Neuronal stem cell (in vitro differentiated cells): Measurements from ENCODE around the gene PLXNA4.
A peak's percentile ranks its signal among the peaks of the same experiment; 100 is the strongest.

Source experiments
- DNase-seq: peaks from one replicate; pipeline ENCODE4 v3.0.0-alpha.2; 2013; ENCODE audit warnings: low spot score
- H2AFZ ChIP-seq: one replicate; pipeline ENCODE4 v1.6.1; 2013; ENCODE audit warnings: mild to moderate bottlenecking, low read length, inconsistent platforms
- H2AK5ac ChIP-seq: 2 replicates; pipeline ENCODE4 v1.6.1; 2013; ENCODE audit warnings: low read depth, mild to moderate bottlenecking, inconsistent platforms, low read length, moderate library complexity, mixed read lengths
- H2BK120ac ChIP-seq: 2 replicates; pipeline ENCODE4 v1.6.1; 2013; ENCODE audit warnings: low read depth, mild to moderate bottlenecking, inconsistent platforms, low read length, moderate library complexity, mixed read lengths
- H2BK12ac ChIP-seq: one replicate; pipeline ENCODE4 v1.6.1; 2013; ENCODE audit warnings: low read length, inconsistent platforms
- H2BK15ac ChIP-seq: 2 replicates; pipeline ENCODE4 v1.6.1; 2013; ENCODE audit warnings: mild to moderate bottlenecking, low read length, inconsistent platforms, mixed read lengths
- H2BK5ac ChIP-seq: one replicate; pipeline ENCODE4 v1.6.1; 2013; ENCODE audit warnings: inconsistent platforms, mild to moderate bottlenecking, low read length, moderate library complexity
- H3K14ac ChIP-seq: one replicate; pipeline ENCODE4 v1.6.1; 2013; ENCODE audit warnings: low read length, inconsistent platforms
- H3K18ac ChIP-seq: 2 replicates; pipeline ENCODE4 v1.6.1; 2013; ENCODE audit warnings: low read length, inconsistent platforms
- H3K23ac ChIP-seq: 2 replicates; pipeline ENCODE4 v1.6.1; 2013; ENCODE audit warnings: low read depth, mild to moderate bottlenecking, mixed read lengths, low read length, inconsistent platforms; ENCODE audit not compliant: poor library complexity
- H3K27ac ChIP-seq: replicated peaks from 3 replicates; pipeline ENCODE4 v1.5.1; 2013; ENCODE audit warnings: low read length, inconsistent platforms
- H3K27me3 ChIP-seq, 3 experiments: 2 replicates each; pipeline ENCODE4 v1.6.1; 2013; ENCODE audit warnings: low read length in 3 of 3, mild to moderate bottlenecking in 2 of 3, inconsistent platforms in 1 of 3, low read depth in 1 of 3, mixed read lengths in 1 of 3, moderate library complexity in 1 of 3; ENCODE audit not compliant: control insufficient read depth in 3 of 3, insufficient read depth in 3 of 3
- H3K36me3 ChIP-seq, 2 donors: replicated peaks in 1 of 2; 2 replicates each; pipeline ENCODE4 v1.6.1; 2013; ENCODE audit warnings: low read length in 2 of 2; ENCODE audit not compliant: control insufficient read depth in 2 of 2, insufficient read depth in 2 of 2
- H3K4ac ChIP-seq: 2 replicates; pipeline ENCODE4 v1.6.1; 2013; ENCODE audit warnings: inconsistent platforms, mild to moderate bottlenecking, low read length, moderate library complexity
- H3K4me1 ChIP-seq, 2 donors: 1 replicate in 1 of 2; 2 replicates in 1 of 2; pipeline ENCODE4 v1.6.1; 2013; ENCODE audit warnings: low read length in 2 of 2, low read depth in 1 of 2; ENCODE audit not compliant: control insufficient read depth in 2 of 2, insufficient read depth in 1 of 2
- H3K4me2 ChIP-seq: one replicate; pipeline ENCODE4 v1.6.1; 2013; ENCODE audit warnings: mild to moderate bottlenecking, low read length, inconsistent platforms; ENCODE audit not compliant: insufficient read depth, poor library complexity, severe bottlenecking
- H3K4me3 ChIP-seq, 2 donors: 2 replicates each; pipeline ENCODE4 v1.5.1; 2013; ENCODE audit warnings: low read length in 2 of 2, mild to moderate bottlenecking in 2 of 2, inconsistent platforms in 1 of 2, moderate library complexity in 1 of 2
- H3K79me1 ChIP-seq: one replicate; pipeline ENCODE4 v1.6.1; 2013; ENCODE audit warnings: low read depth, mild to moderate bottlenecking, inconsistent platforms, low read length, moderate library complexity
- H3K9ac ChIP-seq: one replicate; pipeline ENCODE4 v1.6.1; 2013; ENCODE audit warnings: mild to moderate bottlenecking, low read depth, low read length, inconsistent platforms; ENCODE audit not compliant: poor library complexity
- H3K9me3 ChIP-seq, 2 donors: replicated peaks in 1 of 2; 2 replicates each; pipeline versions ENCODE3 to v1.6.1; 2013; ENCODE audit warnings: low read length in 2 of 2, mild to moderate bottlenecking in 2 of 2, inconsistent platforms in 1 of 2, low read depth in 1 of 2, mixed read lengths in 1 of 2, moderate library complexity in 1 of 2; ENCODE audit not compliant: control insufficient read depth in 2 of 2, insufficient read depth in 1 of 2
- H4K8ac ChIP-seq: one replicate; pipeline ENCODE4 v1.6.1; 2013; ENCODE audit warnings: low read depth, mild to moderate bottlenecking, inconsistent platforms, low read length, moderate library complexity
- H4K91ac ChIP-seq: one replicate; pipeline ENCODE4 v1.6.1; 2013; ENCODE audit warnings: low read length, low read depth, mild to moderate bottlenecking, inconsistent platforms; ENCODE audit not compliant: poor library complexity
- WGBS, 2 donors: extraction: QIAGEN DNeasy Blood & Tissue Kit; methylation state at CpG; one replicate each; pipeline ENCODE4 v1.1.7; 2013; ENCODE audit warnings: missing lambda C conversion rate in 2 of 2, mixed read lengths in 1 of 2; ENCODE audit not compliant: insufficient read length in 2 of 2, insufficient replicate concordance in 1 of 2; ENCODE audit errors: extremely low coverage in 2 of 2; 5-methylcytosine and 5-hydroxymethylcytosine counted together

PLXNA4 gene

GRCh38 chr7:132258231-132258630 lies 318.0 kb downstream of the PLXNA4 start:
- no peak overlapping the region for H3K27ac ChIP-seq
- no peak overlapping the region for H2BK15ac ChIP-seq
- no peak overlapping the region for H3K14ac ChIP-seq
- no peaks in the 10 kb centered on the region for H3K9me3 ChIP-seq
- no peaks in the 10 kb centered on the region for H3K4me1 ChIP-seq
- no peak overlapping the region for H3K4ac ChIP-seq
- H3K4me2 ChIP-seq = no peak overlapping the region
- no peak overlapping the region for H2AK5ac ChIP-seq
- H2BK120ac ChIP-seq = no peak overlapping the region
- H2BK5ac ChIP-seq = no peak overlapping the region
- no peak overlapping the region for H2BK12ac ChIP-seq
- H3K18ac ChIP-seq = no peak overlapping the region
- WGBS, 2 donors = no CpG with 5 or more reads among the region's 7 CpGs
- no peak overlapping the region for H4K91ac ChIP-seq
- H4K8ac ChIP-seq = no peak overlapping the region
- H3K27me3 ChIP-seq = no peaks in the 10 kb centered on the region
- no peak for DNase-seq
- H3K23ac ChIP-seq = no peak overlapping the region
- no peak overlapping the region for H2AFZ ChIP-seq
- no peak overlapping the region for H3K9ac ChIP-seq
- no peaks in the 10 kb centered on the region for H3K79me1 ChIP-seq
- H3K36me3 ChIP-seq = no peaks in the 10 kb centered on the region
- no peak overlapping the region for H3K4me3 ChIP-seq

- H2BK5ac ChIP-seq = no peak overlapping the region
- no peak overlapping the region for H3K14ac ChIP-seq
- H4K8ac ChIP-seq = no peak overlapping the region
- H2AFZ ChIP-seq = no peak overlapping the region
- no peaks in the 10 kb centered on the region for H3K36me3 ChIP-seq
- no peaks in the 10 kb centered on the region for H3K79me1 ChIP-seq
- no peak overlapping the region for H3K23ac ChIP-seq
- no peaks in the 10 kb centered on the region for H3K9me3 ChIP-seq
- no peak overlapping the region for H3K4me3 ChIP-seq
- H4K91ac ChIP-seq = no peak overlapping the region
- no peak overlapping the region for H3K18ac ChIP-seq
- H2AK5ac ChIP-seq = no peak overlapping the region
- no peak overlapping the region for H2BK15ac ChIP-seq
- H3K27me3 ChIP-seq = no peaks in the 10 kb centered on the region
- no peak overlapping the region for H2BK12ac ChIP-seq
- H3K4me1 ChIP-seq = no peaks in the 10 kb centered on the region
- no peak overlapping the region for H3K4me2 ChIP-seq
- H3K9ac ChIP-seq = no peak overlapping the region
- H3K4ac ChIP-seq = no peak overlapping the region
- no CpG with 5 or more reads among the region's 1 CpG for WGBS, 2 donors
- no peak overlapping the region for H3K27ac ChIP-seq
- no peak for DNase-seq
- no peak overlapping the region for H2BK120ac ChIP-seq
Measured at GRCh38 chr7:132257253-132257652, 319.0 kb downstream of the PLXNA4 start.

GRCh38 chr7:132256721-132257212 lies 319.5 kb downstream of the PLXNA4 start:
- Histone ChIP-seq H2BK120ac (no peak overlapping the region), H3K14ac (no peak overlapping the region), H4K8ac (no peak overlapping the region), H3K4me2 (no peak overlapping the region), H3K4me3 (no peak overlapping the region), H2BK15ac (no peak overlapping the region), H3K4me1 (no peaks in the 10 kb centered on the region), H3K36me3 (no peaks in the 10 kb centered on the region), H3K27ac (no peak overlapping the region), H3K9ac (no peak overlapping the region), H3K4ac (no peak overlapping the region), H2AFZ (no peak overlapping the region), H3K23ac (no peak overlapping the region), H2AK5ac (peak overlapping the region; percentile 8), H3K18ac (no peak overlapping the region), H2BK12ac (no peak overlapping the region), H3K9me3 (no peaks in the 10 kb centered on the region), H4K91ac (no peak overlapping the region), H2BK5ac (no peak overlapping the region), H3K79me1 (no peaks in the 10 kb centered on the region), H3K27me3 (no peaks in the 10 kb centered on the region)
- DNase-seq = no peak
- WGBS, 2 donors = no CpG with 5 or more reads among the region's 6 CpGs

DNA sequence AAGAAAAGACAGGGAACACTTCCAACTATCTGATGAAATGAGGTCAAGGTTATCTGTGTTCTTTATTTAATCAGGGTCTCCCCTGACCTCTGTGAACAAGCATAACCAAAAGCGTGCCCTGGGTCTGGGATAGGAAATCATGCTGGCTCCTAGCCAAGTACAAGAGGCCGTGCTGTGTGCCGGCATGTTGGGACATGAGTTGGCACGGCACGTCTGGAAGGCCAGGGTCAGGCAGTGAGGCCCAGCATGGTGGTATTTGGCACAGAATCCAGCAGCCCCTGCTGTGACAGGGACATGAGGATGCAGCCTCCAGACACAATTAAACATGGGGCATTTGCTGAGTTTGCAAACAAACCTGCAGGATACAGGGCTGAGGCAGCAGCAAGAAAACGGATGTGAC lies 320.4 kb downstream of the PLXNA4 start:
- Histone ChIP-seq H3K4me2 (no peak overlapping the region), H2BK12ac (no peak overlapping the region), H2BK15ac (no peak overlapping the region), H2BK120ac (no peak overlapping the region), H3K4ac (no peak overlapping the region), H2AK5ac (peak overlapping the region; percentile 1), H3K27me3 (no peaks in the 10 kb centered on the region), H3K9me3 (no peaks in the 10 kb centered on the region), H3K4me3 (no peak overlapping the region), H2BK5ac (no peak overlapping the region), H3K27ac (no peak overlapping the region), H3K79me1 (no peaks in the 10 kb centered on the region), H3K36me3 (no peaks in the 10 kb centered on the region), H3K14ac (no peak overlapping the region), H3K18ac (peak overlapping the region; percentile 11), H4K91ac (no peak overlapping the region), H3K4me1 (peaks cover 0 to 5% of the 10 kb centered on the region in 2 donors), H3K9ac (no peak overlapping the region), H2AFZ (no peak overlapping the region), H4K8ac (no peak overlapping the region), H3K23ac (no peak overlapping the region)
- no CpG with 5 or more reads among the region's 6 CpGs for WGBS, 2 donors
- DNase-seq = no peak
